Vagina (tissue), 2 donors: ENCODE data around the gene USH2A.

Experiments
- CTCF ChIP-seq, 3 experiments: fragments of 450-650 bp in 2 of 3; fragments of 200-600 bp in 1 of 3; sonication (generic) in 1 of 3; IDR thresholded peaks; one replicate each; pipeline ENCODE4 v1.5.1; 2017 to 2019; ENCODE audit warnings: antibody characterized with exemption in 3 of 3, mild to moderate bottlenecking in 2 of 3, moderate library complexity in 2 of 3
- POLR2A ChIP-seq, 2 donors: fragments of 450-650 bp; IDR thresholded peaks; one replicate each; pipeline ENCODE4 v1.6.1; 2017; ENCODE audit warnings: antibody characterized with exemption in 2 of 2, mild to moderate bottlenecking in 2 of 2, moderate library complexity in 2 of 2
- POLR2AphosphoS5 ChIP-seq, 2 donors: sonication (generic); formaldehyde crosslinking; IDR thresholded peaks; one replicate each; pipeline ENCODE4 v1.9.0; 2017; ENCODE audit warnings: antibody characterized with exemption in 2 of 2, mild to moderate bottlenecking in 2 of 2, low read depth in 1 of 2; ENCODE audit not compliant: insufficient read depth in 1 of 2

DNA sequence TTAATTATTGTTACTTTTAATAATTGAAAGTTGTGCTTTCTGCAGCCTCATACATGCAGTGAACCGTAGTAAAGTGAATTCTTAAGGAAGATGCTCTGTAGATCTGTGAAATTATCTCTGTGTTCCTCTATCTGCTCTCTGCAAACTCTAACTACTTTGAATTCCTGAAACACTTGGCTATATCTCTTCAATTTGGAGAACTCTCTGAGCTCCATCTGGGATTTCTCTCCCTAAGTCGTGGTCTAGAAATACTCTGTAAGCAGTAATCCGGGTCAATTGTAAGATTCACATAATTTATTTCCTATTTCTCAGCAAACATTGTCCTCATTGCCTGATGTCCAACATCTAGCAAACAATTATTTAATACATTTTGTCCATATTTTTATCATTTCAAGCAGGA lies 164.9 kb downstream of the USH2A start:
- TF ChIP-seq POLR2A (IDR thresholded peaks at IDR 0.05) (no peak), CTCF (IDR thresholded peaks at IDR 0.05) (no peak), POLR2AphosphoS5 (IDR thresholded peaks at IDR 0.05; ENCODE audit: insufficient read depth in 1 of 2, low read depth in 1 of 2) (no peak)
